HepG2 (cell line): Measurements from ENCODE around the gene ATR. TPM values are rescaled to one million over a fixed set of nuclear protein-coding genes. Genes with fewer than 3 reads are reported as not detected.

Source experiments
- ATAC-seq: fragments of 200-7000 bp; cut with Tn5 transposase; 3 replicates; pipeline ENCODE4 v1.9.1; 2020; ENCODE audit warnings: mild to moderate bottlenecking, moderate library complexity
- BruUV-seq: library from RNA; stranded (reverse); fragments of 400-500 nt; replicated peaks from 2 replicates; lab custom pipeline; 2021; lab: Mats Ljungman, UMichigan
- CTCF ChIA-PET: fragments of 300-600 bp; formaldehyde crosslinking; extraction: SDS; loops from one replicate; lab custom pipeline; 2021; ENCODE audit warnings: low total read pairs, inconsistent platforms, low intra/inter-chr PET ratio; lab: Yijun Ruan, JAX
- POLR2A ChIA-PET: fragments of 350-600 bp; sonication (Branson Sonifier 250); formaldehyde crosslinking; loops from one replicate; lab custom pipeline; 2020; ENCODE audit warnings: antibody characterized with exemption, inconsistent platforms; lab: Yijun Ruan, JAX
- DNase-seq: peaks from one replicate; pipeline ENCODE4 v3.0.0-alpha.2; 2015; ENCODE audit warnings: low spot score
- FAIRE-seq: peaks from 3 replicates; lab custom pipeline; 2011; peaks lifted over from hg19 to GRCh38; lab: Jason Lieb, UNC
- H2AFZ ChIP-seq: one replicate; pipeline ENCODE4 v1.6.1; 2011; ENCODE audit warnings: low read length, inconsistent platforms
- H3K27ac ChIP-seq: fragments of 300-600 bp; 3 replicates; pipeline ENCODE4 v1.8.0; 2011; ENCODE audit warnings: mixed run types, mild to moderate bottlenecking, mixed read lengths, low read length, inconsistent platforms; ENCODE audit not compliant: insufficient read depth; ENCODE audit errors: extremely low read length
- H3K27me3 ChIP-seq, 2 experiments: fragments of 200-600 bp in 1 of 2; 2 replicates in 1 of 2; 3 replicates in 1 of 2; pipeline versions ENCODE4 v1.6.0 to v1.8.0; 2011; ENCODE audit warnings: low read length in 2 of 2, mild to moderate bottlenecking in 2 of 2, moderate library complexity in 2 of 2, inconsistent platforms in 1 of 2; ENCODE audit not compliant: insufficient read depth in 2 of 2, control insufficient read depth in 1 of 2
- H3K36me3 ChIP-seq, 2 experiments: fragments of 200-600 bp in 1 of 2; replicated peaks in 1 of 2; 2 replicates in 1 of 2; 3 replicates in 1 of 2; pipeline versions ENCODE4 v1.5.1 to v1.8.0; 2011; ENCODE audit warnings: low read length in 2 of 2, inconsistent platforms in 1 of 2; ENCODE audit not compliant: insufficient read depth in 2 of 2, control insufficient read depth in 1 of 2
- H3K4me1 ChIP-seq: 2 replicates; pipeline ENCODE4 v1.5.1; 2012; ENCODE audit warnings: low read length, inconsistent platforms; ENCODE audit not compliant: insufficient read depth
- H3K4me2 ChIP-seq: 2 replicates; pipeline ENCODE4 v1.6.0; 2011; ENCODE audit warnings: low read depth, low read length, inconsistent platforms
- H3K4me3 ChIP-seq, 3 experiments: fragments of 200-600 bp in 1 of 3; sonication (generic), shearing (Covaris generic) in 1 of 3; replicated peaks in 1 of 3; 2 replicates each; pipeline ENCODE4 v1.5.1; 2011 to 2016; ENCODE audit warnings: low read length in 3 of 3, inconsistent platforms in 2 of 3, low read depth in 2 of 3, mild to moderate bottlenecking in 2 of 3, control low read depth in 1 of 3, mixed read lengths in 1 of 3; ENCODE audit not compliant: insufficient read depth in 1 of 3
- H3K79me2 ChIP-seq: one replicate; pipeline ENCODE4 v1.6.1; 2011; ENCODE audit warnings: low read length, inconsistent platforms; ENCODE audit not compliant: insufficient read depth
- H3K9ac ChIP-seq: 2 replicates; pipeline ENCODE4 v1.6.0; 2011; ENCODE audit warnings: mild to moderate bottlenecking, low read depth, low read length, inconsistent platforms; ENCODE audit not compliant: insufficient read depth
- H3K9me3 ChIP-seq: 2 replicates; pipeline ENCODE4 v1.5.1; 2012; ENCODE audit warnings: mild to moderate bottlenecking, low read length
- H4K20me1 ChIP-seq: 2 replicates; pipeline ENCODE4 v1.6.0; 2011; ENCODE audit warnings: inconsistent platforms, mild to moderate bottlenecking, low read length, moderate library complexity; ENCODE audit not compliant: insufficient read depth
- CBX2 ChIP-seq, 2 experiments: fragments of 200-600 bp in 1 of 2; sonication (generic); formaldehyde crosslinking in 1 of 2; IDR thresholded peaks; 2 replicates each; pipeline versions ENCODE4 v1.7.0 to v1.8.1; 2018 to 2022; ENCODE audit warnings: low read depth in 2 of 2, low read length in 1 of 2, mild to moderate bottlenecking in 1 of 2, missing genetic modification reagents in 1 of 2
- FOSL2 ChIP-seq: sonication (generic); formaldehyde crosslinking; IDR thresholded peaks from 2 replicates; pipeline ENCODE4 v1.4.0; 2020; ENCODE audit warnings: missing genetic modification reagents
- MAFF ChIP-seq: IDR thresholded peaks from 2 replicates; pipeline ENCODE4 v1.6.1; 2011; ENCODE audit warnings: low read depth, low read length, improper control_type of control experiment
- SIN3A ChIP-seq: IDR thresholded peaks from 2 replicates; pipeline ENCODE4 v1.6.1; 2011; ENCODE audit warnings: low read depth, mild to moderate bottlenecking, control low read depth, low read length, borderline replicate concordance
- SOX13 ChIP-seq, 3 experiments: fragments of 450-650 bp in 1 of 3; sonication (generic) in 1 of 3; formaldehyde crosslinking in 1 of 3; IDR thresholded peaks in 2 of 3; conservative IDR thresholded peaks in 1 of 3; 2 replicates each; pipeline versions ENCODE4 v1.5.0 to v1.6.1; 2016 to 2020; ENCODE audit warnings: antibody characterized with exemption in 1 of 3, mild to moderate bottlenecking in 1 of 3, missing compliant biosample characterization in 1 of 3, missing genetic modification reagents in 1 of 3, moderate library complexity in 1 of 3
- THAP11 ChIP-seq: IDR thresholded peaks from 2 replicates; pipeline ENCODE4 v1.6.1; 2016; ENCODE audit warnings: missing biosample characterization, missing genetic modification reagents
- ZBTB33 ChIP-seq: sonication (generic); formaldehyde crosslinking; IDR thresholded peaks from 2 replicates; pipeline ENCODE4 v1.4.0; 2020; ENCODE audit warnings: missing genetic modification reagents
- ZNF629 ChIP-seq: sonication (generic); formaldehyde crosslinking; conservative IDR thresholded peaks from 2 replicates; pipeline ENCODE4 v1.5.0; 2020; ENCODE audit warnings: missing genetic modification reagents
- ZNF839 ChIP-seq: sonication (generic); formaldehyde crosslinking; IDR thresholded peaks from 2 replicates; pipeline ENCODE4 v1.4.0; 2020; ENCODE audit warnings: missing genetic modification reagents, mild to moderate bottlenecking, borderline replicate concordance
- WGBS: methylation state at CpG from one replicate; pipeline ENCODE4 v1.1.6; 2017; ENCODE audit warnings: low lambda C conversion rate; 5-methylcytosine and 5-hydroxymethylcytosine counted together
- in situ Hi-C: cut with HindIII; loops from 2 replicates; pipeline ENCODE4 v1.10.0; 2017; ENCODE audit warnings: low pct_unique_long_range_greater_than_20kb; ENCODE audit not compliant: extremely low pct_ligation_motif_present
- intact Hi-C: fragments of 100-400 bp; cut with micrococcal nuclease; formaldehyde crosslinking; loops from one replicate; pipeline ENCODE4 v1.10.0; 2022; ENCODE audit not compliant: unreplicated experiment
- polyA plus RNA-seq, 8 experiments: library from polyadenylated mRNA; depleted of rRNA in 3 of 8; stranded (reverse) in 7 of 8; unstranded in 1 of 8; fragments of >200 nt; fragmentation: Illumina TruSeq in 4 of 8; extraction: Trizol in 4 of 8; gene quantifications; 2 replicates each; pipeline versions ENCODE4 v1.2.1 to v1.2.3, GENCODE V29; 2011 to 2016; ENCODE audit warnings: low read depth in 4 of 8, missing spikeins in 1 of 8, mixed read lengths in 1 of 8; ENCODE audit not compliant: insufficient read depth in 1 of 8
- total RNA-seq, 5 experiments: library from RNA; depleted of rRNA; stranded (reverse); fragments of >200 nt; fragmentation: Illumina TruSeq; extraction: Trizol; gene quantifications; 2 replicates each; pipeline ENCODE4 v1.2.3, GENCODE V29; 2016; ENCODE audit warnings: low read depth in 1 of 5

ATR gene
- total and polyA plus RNA-seq, 2 of the 13 experiments (the other 11 are each of a cell fraction or from before 2014, with no cell fraction given) = 6.6 to 17.0 TPM

DNA sequence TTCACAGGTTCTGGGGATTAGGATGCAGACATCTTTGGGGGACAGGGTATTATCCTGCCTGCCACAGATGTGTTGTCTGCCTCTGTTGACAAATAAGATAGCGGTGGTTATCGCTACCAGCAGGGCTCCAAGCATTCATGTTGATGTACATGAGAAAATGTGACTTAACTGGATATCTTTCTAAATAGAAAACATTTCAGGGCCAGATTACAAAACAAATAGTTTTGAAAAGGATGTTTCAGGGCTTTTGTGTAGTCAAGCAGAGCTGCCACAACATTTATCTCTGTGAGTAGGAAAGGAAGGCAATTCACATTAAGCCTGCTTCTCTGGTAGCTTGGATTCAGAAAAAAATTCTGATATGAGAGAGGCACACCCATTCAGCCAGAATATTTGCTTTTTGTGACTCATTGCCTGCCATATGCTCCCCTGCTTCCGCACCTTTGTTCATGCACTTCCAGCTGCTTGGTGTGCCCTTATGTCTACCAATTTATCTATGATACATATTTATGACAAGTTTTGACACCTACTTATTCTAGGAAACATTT lies 40.5 kb upstream of the ATR start:
- ChIA-PET CTCF (no interaction called here), POLR2A (no interaction called here)
- intact Hi-C loops = no loop called here
- no peak for ATAC-seq
- no peak for FAIRE-seq
- H3K36me3 ChIP-seq = no peaks in the 10 kb centered on the region
- no peaks in the 10 kb centered on the region for H3K27me3 ChIP-seq
- 95% methylated on average over 3 of the region's 3 CpGs for WGBS
- no peaks in the 10 kb centered on the region for H4K20me1 ChIP-seq
- no TSS peak for BruUV-seq
- H3K27ac ChIP-seq = no peak overlapping the region
- no peaks in the 10 kb centered on the region for H3K79me2 ChIP-seq
- H3K4me2 ChIP-seq = no peak overlapping the region
- DNase-seq = peak; percentile 3
- TF ChIP-seq SIN3A (no peak), FOSL2 (CRISPR knock-in tag) (peak; percentile 73), ZBTB33 (CRISPR knock-in tag) (peak; percentile 97)
- H2AFZ ChIP-seq = no peak overlapping the region
- no peaks in the 10 kb centered on the region for H3K9me3 ChIP-seq
- H3K9ac ChIP-seq = no peak overlapping the region
- no peak overlapping the region for H3K4me3 ChIP-seq
- H3K4me1 ChIP-seq = peaks cover 7% of the 10 kb centered on the region; the same call in 1 of the 2 replicates
- in situ Hi-C loops = no loop called here

DNA sequence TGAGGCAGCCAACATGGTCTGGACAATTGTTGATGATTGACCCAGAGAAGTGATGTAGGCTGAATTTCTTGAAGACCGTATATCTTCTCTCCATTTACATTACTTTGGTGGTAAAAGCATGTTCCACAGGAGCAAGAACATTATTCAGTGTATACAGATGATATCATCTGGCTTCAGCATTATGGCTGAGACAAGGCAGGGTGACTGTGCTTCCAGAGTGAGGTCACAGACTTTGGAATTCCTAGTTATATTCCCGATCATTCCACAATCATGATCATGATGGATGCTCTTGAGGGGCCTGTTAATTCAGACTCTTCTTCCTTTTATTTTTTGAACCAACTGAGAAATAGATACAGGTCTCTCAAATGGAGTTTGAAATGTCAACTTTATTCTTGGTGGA lies 36.6 kb upstream of the ATR start:
- Histone ChIP-seq H3K79me2 (no peaks in the 10 kb centered on the region), H3K9me3 (no peaks in the 10 kb centered on the region), H3K36me3 (no peaks in the 10 kb centered on the region), H3K27ac (no peak overlapping the region), H2AFZ (no peak overlapping the region), H4K20me1 (no peaks in the 10 kb centered on the region), H3K4me2 (no peak overlapping the region), H3K4me1 (peaks cover 7% of the 10 kb centered on the region; the same call in 1 of the 2 replicates), H3K27me3 (no peaks in the 10 kb centered on the region), H3K4me3 (no peak overlapping the region), H3K9ac (no peak overlapping the region)
- DNase-seq = no peak
- no peak for ATAC-seq
- intact Hi-C loops = no loop called here
- no TSS peak for BruUV-seq
- no peak for FAIRE-seq
- POLR2A ChIA-PET = interaction anchor here (1.3 kb wide), 1 partner anchor 19 kb away, joined by 3 read pairs; no protein-coding TSS in a partner anchor
- in situ Hi-C loops = no loop called here
- TF ChIP-seq THAP11 (CRISPR knock-in tag) = no peak
- no peak for TF ChIP-seq ZNF839
- no peak for TF ChIP-seq ZNF629
- TF ChIP-seq MAFF = no peak
- no peak for TF ChIP-seq CBX2 (IDR thresholded peaks at IDR 0.05; ENCODE audit: low read depth, low read length)
- no peak for TF ChIP-seq CBX2 (CRISPR knock-in tag; IDR thresholded peaks at IDR 0.05; ENCODE audit: low read depth)
- TF ChIP-seq SOX13 (IDR thresholded peaks at IDR 0.05) = no peak
- no peak for TF ChIP-seq SOX13 (CRISPR knock-in tag; conservative IDR thresholded peaks at IDR 0.05 in 1 of 2, IDR thresholded peaks at IDR 0.05 in 1 of 2)
- WGBS = 98% methylated on average over 2 of the region's 2 CpGs
- CTCF ChIA-PET = no interaction called here
